Type B pancreatic cell (in vitro differentiated cells): ENCODE measurements around the gene GPR151. TPM values are rescaled to one million over a fixed set of nuclear protein-coding genes. Genes with fewer than 3 reads are reported as not detected.

Experiments used
- DNase-seq: peaks from one replicate; pipeline ENCODE4 v3.0.0; 2021; ENCODE audit warnings: mixed read lengths; ENCODE audit not compliant: unreplicated experiment; ENCODE audit errors: extremely low spot score
- H3K27ac Mint-ChIP-seq: 2 replicates; pipeline ENCODE4 v1.8.0; 2021; ENCODE audit warnings: mild to moderate bottlenecking, mixed read lengths
- H3K27me3 Mint-ChIP-seq: 2 replicates; pipeline ENCODE4 v1.8.0; 2021; ENCODE audit warnings: mixed read lengths
- H3K36me3 Mint-ChIP-seq: 2 replicates; pipeline ENCODE4 v1.8.0; 2021; ENCODE audit warnings: mixed read lengths
- H3K4me1 Mint-ChIP-seq: one replicate; pipeline ENCODE4 v1.8.0; 2021; ENCODE audit warnings: mixed read lengths; ENCODE audit not compliant: unreplicated experiment
- H3K4me3 Mint-ChIP-seq: 2 replicates; pipeline ENCODE4 v1.8.0; 2021; ENCODE audit warnings: mild to moderate bottlenecking, mixed read lengths
- H3K9me3 Mint-ChIP-seq: 2 replicates; pipeline ENCODE4 v1.8.0; 2021; ENCODE audit warnings: mixed read lengths
- CTCF ChIP-seq: fragments of 200-600 bp; sonication (generic); conservative IDR thresholded peaks from 2 replicates; pipeline ENCODE4 v1.5.0; 2021; ENCODE audit warnings: antibody characterized with exemption, mild to moderate bottlenecking
- total RNA-seq: library from RNA; stranded (reverse); gene quantifications from 2 replicates; pipeline ENCODE4 v1.2.1, GENCODE V29; 2021; ENCODE audit warnings: low replicate concordance

GPR151 gene
- total RNA-seq, 1 donor from 2014 or later = not detected

GRCh38 chr5:146519554-146519953 is 3.6 kb upstream of the GPR151 start:
- H3K9me3 Mint-ChIP-seq = no peaks in the 10 kb centered on the region
- no peak for TF ChIP-seq CTCF
- no peak overlapping the region for H3K4me3 Mint-ChIP-seq

GRCh38 chr5:146515473-146516150 is 378 bp downstream of the GPR151 start:
- Mint-ChIP-seq H3K9me3 (no peaks in the 10 kb centered on the region), H3K4me1 (no peaks in the 10 kb centered on the region), H3K4me3 (no peak overlapping the region), H3K36me3 (peaks cover 4% of the 10 kb centered on the region), H3K27ac (no peak overlapping the region), H3K27me3 (peaks cover 3% of the 10 kb centered on the region)
- no peak for TF ChIP-seq CTCF
- DNase-seq = no peak

More at GRCh38 chr5:146519554-146519953, 3.6 kb upstream of the GPR151 start:
- DNase-seq = no peak
- H3K27ac Mint-ChIP-seq = no peak overlapping the region
- no peaks in the 10 kb centered on the region for H3K36me3 Mint-ChIP-seq
- H3K27me3 Mint-ChIP-seq = peaks cover 3% of the 10 kb centered on the region
- H3K4me1 Mint-ChIP-seq = no peaks in the 10 kb centered on the region

GRCh38 chr5:146514575-146514974 is 1.4 kb downstream of the GPR151 start:
- Mint-ChIP-seq H3K4me1 (no peaks in the 10 kb centered on the region), H3K9me3 (no peaks in the 10 kb centered on the region), H3K4me3 (no peak overlapping the region), H3K27me3 (peaks cover 3% of the 10 kb centered on the region), H3K27ac (no peak overlapping the region), H3K36me3 (peaks cover 10% of the 10 kb centered on the region)
- no peak for DNase-seq
- TF ChIP-seq CTCF = no peak

- no peak for TF ChIP-seq CTCF
- H3K4me1 Mint-ChIP-seq = no peaks in the 10 kb centered on the region
- H3K36me3 Mint-ChIP-seq = peaks cover 16% of the 10 kb centered on the region
- peaks cover 3% of the 10 kb centered on the region for H3K27me3 Mint-ChIP-seq
- DNase-seq = no peak
- H3K4me3 Mint-ChIP-seq = no peak overlapping the region
- H3K9me3 Mint-ChIP-seq = no peaks in the 10 kb centered on the region
- no peak overlapping the region for H3K27ac Mint-ChIP-seq
These were observed 2.5 kb downstream of the GPR151 start for GRCh38 chr5:146513462-146513861.

GRCh38 chr5:146510559-146511125 is 5.3 kb downstream of the GPR151 start:
- DNase-seq = no peak
- Mint-ChIP-seq H3K27me3 (no peaks in the 10 kb centered on the region), H3K36me3 (peaks cover 31% of the 10 kb centered on the region), H3K9me3 (no peaks in the 10 kb centered on the region), H3K27ac (no peak overlapping the region), H3K4me3 (no peak overlapping the region), H3K4me1 (no peaks in the 10 kb centered on the region)
- TF ChIP-seq CTCF = no peak
